ENCODE measurements around the gene TASL. TPM values are rescaled to one million over a fixed set of nuclear protein-coding genes. Genes with fewer than 3 reads are reported as not detected.

Gene TASL
- total RNA-seq, 4 donors from 2014 or later, result 0.46 to 2.0 (median 1.1) TPM; not detected in 1

DNA sequence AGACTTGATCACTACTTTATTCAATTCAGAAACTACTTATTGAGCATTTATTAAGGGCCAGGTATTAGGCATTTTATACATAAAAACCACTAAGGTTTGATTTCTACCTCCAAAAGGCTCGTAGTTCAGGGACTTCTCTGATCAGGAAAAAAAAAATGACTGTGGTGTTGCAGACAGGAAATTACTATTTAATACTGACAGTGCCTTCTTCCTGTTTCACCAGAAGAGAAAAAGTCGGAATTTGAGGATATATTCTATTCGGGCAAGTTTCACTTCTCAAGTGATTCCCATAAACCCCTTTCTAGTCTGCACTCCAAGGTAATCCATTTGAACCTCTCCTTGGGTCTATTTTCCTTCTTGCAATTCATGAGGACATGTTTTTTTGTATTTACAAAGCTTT, 15.3 kb upstream of the TASL start:
- H3K9me3 ChIP-seq, result no peaks in the 10 kb centered on the region
- no peaks in the 10 kb centered on the region for H3K27me3 ChIP-seq
- no peak overlapping the region for H3K4me3 ChIP-seq
- 59 to 63% methylated on average over 2 to 3 of the region's 3 CpGs for WGBS, 2 donors (ENCODE audit: low coverage in 1 of 2)
- TF ChIP-seq POLR2AphosphoS5 (IDR thresholded peaks at IDR 0.05) (no peak), EP300 (IDR thresholded peaks at IDR 0.05) (no peak)
- TF ChIP-seq, protein P1, sequence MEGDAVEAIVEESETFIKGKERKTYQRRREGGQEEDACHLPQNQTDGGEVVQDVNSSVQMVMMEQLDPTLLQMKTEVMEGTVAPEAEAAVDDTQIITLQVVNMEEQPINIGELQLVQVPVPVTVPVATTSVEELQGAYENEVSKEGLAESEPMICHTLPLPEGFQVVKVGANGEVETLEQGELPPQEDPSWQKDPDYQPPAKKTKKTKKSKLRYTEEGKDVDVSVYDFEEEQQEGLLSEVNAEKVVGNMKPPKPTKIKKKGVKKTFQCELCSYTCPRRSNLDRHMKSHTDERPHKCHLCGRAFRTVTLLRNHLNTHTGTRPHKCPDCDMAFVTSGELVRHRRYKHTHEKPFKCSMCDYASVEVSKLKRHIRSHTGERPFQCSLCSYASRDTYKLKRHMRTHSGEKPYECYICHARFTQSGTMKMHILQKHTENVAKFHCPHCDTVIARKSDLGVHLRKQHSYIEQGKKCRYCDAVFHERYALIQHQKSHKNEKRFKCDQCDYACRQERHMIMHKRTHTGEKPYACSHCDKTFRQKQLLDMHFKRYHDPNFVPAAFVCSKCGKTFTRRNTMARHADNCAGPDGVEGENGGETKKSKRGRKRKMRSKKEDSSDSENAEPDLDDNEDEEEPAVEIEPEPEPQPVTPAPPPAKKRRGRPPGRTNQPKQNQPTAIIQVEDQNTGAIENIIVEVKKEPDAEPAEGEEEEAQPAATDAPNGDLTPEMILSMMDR (IDR thresholded peaks at IDR 0.05), result no peak
- ATAC-seq, result no peak
- H3K27ac ChIP-seq, result no peak overlapping the region
- no peaks in the 10 kb centered on the region for H3K4me1 ChIP-seq
- H3K36me3 ChIP-seq, result no peaks in the 10 kb centered on the region

DNA sequence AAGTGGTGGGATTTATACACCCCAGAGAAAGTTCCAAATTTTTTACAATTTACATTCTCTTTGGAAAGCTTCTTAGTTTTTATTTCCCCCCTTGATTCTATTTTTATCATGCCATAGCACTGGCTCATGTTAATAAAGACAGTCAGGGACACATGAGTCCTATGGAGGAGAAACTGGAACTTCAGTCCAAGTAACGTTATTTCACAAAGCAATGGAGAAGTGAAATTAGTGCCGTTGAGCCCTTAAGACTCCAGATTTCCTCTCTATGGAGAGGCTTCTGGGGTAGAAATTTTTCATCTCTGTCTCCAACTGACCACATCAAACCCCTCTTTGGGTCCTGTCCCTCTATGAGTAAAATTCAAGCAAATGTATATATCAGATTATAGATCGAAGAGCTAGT, 12.8 kb upstream of the TASL start:
- no peaks in the 10 kb centered on the region for H3K36me3 ChIP-seq
- H3K27me3 ChIP-seq, result no peaks in the 10 kb centered on the region
- no peaks in the 10 kb centered on the region for H3K4me1 ChIP-seq
- no peak overlapping the region for H3K4me3 ChIP-seq
- ATAC-seq, result no peak
- no peaks in the 10 kb centered on the region for H3K9me3 ChIP-seq
- WGBS, 2 donors (ENCODE audit: low coverage in 1 of 2), result 60 to 71% methylated on average over 1 to 3 of the region's 3 CpGs
- no peak overlapping the region for H3K27ac ChIP-seq
- TF ChIP-seq, protein P1 (IDR thresholded peaks at IDR 0.05), result no peak
- TF ChIP-seq POLR2A (IDR thresholded peaks at IDR 0.05), result no peak
- no peak for TF ChIP-seq EP300 (IDR thresholded peaks at IDR 0.05)

DNA sequence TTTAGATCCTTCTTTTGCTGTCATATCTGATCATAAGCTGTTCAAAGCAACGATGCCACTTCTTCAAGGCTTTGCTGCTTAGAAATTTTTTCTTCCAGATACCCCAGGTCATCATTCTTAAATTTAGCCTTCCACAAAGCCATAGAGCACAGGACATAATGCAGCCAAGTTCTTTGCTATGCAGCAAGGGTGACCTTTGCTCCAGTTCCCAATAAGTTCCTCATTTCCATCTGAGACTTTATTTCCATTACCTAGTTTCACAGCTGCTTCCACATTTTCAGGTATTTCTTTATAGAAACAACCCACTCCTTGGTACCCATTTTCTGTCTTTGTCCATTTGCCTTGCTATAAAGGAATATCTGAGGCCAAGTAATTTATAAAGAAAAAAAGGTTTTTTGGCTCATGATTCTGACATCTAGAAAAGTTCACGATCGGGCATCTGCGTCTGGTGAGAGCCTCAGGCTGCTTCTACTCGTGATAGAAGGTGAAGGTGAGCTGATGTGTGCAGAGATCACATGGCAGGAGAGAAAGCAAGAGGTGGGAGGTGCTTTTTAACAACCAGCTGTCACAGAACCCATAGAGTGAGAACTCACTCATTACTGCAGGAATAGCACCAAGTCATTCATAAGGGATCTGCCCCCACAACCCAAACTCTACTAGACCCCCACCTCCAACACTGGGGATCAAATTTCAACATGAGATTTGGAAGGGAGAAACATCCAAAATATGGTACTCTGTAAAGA, 11.8 kb upstream of the TASL start:
- TF ChIP-seq EP300 (IDR thresholded peaks at IDR 0.05), result no peak
- TF ChIP-seq POLR2AphosphoS5 (IDR thresholded peaks at IDR 0.05), result no peak
- Histone ChIP-seq H3K27ac (no peak overlapping the region), H3K36me3 (no peaks in the 10 kb centered on the region), H3K27me3 (no peaks in the 10 kb centered on the region), H3K4me1 (no peaks in the 10 kb centered on the region), H3K4me3 (no peak overlapping the region), H3K9me3 (no peaks in the 10 kb centered on the region)
- WGBS, 2 donors (ENCODE audit: low coverage in 1 of 2), result 79 to 80% methylated on average over 1 to 4 of the region's 5 CpGs
- ATAC-seq, result no peak

- TF ChIP-seq, protein P1 (IDR thresholded peaks at IDR 0.05), result no peak
Observed at GRCh38 chrX:30586516-30586915, 8.9 kb upstream of the TASL start.

GRCh38 chrX:30582664-30583063, 5.1 kb upstream of the TASL start:
- Histone ChIP-seq H3K4me1 (no peaks in the 10 kb centered on the region), H3K27me3 (no peaks in the 10 kb centered on the region), H3K27ac (no peak overlapping the region), H3K4me3 (no peak overlapping the region), H3K36me3 (no peaks in the 10 kb centered on the region), H3K9me3 (no peaks in the 10 kb centered on the region)
- WGBS, 2 donors (ENCODE audit: low coverage in 1 of 2), result 75 to 79% methylated on average over 6 of the region's 6 CpGs
- TF ChIP-seq POLR2A (IDR thresholded peaks at IDR 0.05) (no peak), POLR2AphosphoS5 (IDR thresholded peaks at IDR 0.05) (no peak), EP300 (IDR thresholded peaks at IDR 0.05) (no peak)
- TF ChIP-seq, protein P1 (IDR thresholded peaks at IDR 0.05), result no peak
- no peak for ATAC-seq

More at GRCh38 chrX:30586516-30586915, 8.9 kb upstream of the TASL start:
- no peaks in the 10 kb centered on the region for H3K9me3 ChIP-seq
- WGBS, 2 donors (ENCODE audit: low coverage in 1 of 2), result 25 to 80% methylated on average over 1 of the region's 1 CpG
- H3K27ac ChIP-seq, result no peak overlapping the region
- no peak overlapping the region for H3K4me3 ChIP-seq
- ATAC-seq, result no peak
- H3K4me1 ChIP-seq, result no peaks in the 10 kb centered on the region
- H3K27me3 ChIP-seq, result no peaks in the 10 kb centered on the region
- H3K36me3 ChIP-seq, result no peaks in the 10 kb centered on the region

Data from gastroesophageal sphincter (tissue), 4 donors.